Lower leg skin (tissue), 4 donors: ENCODE results near the gene CCDC175. TPM values are rescaled to one million over a fixed set of nuclear protein-coding genes. Genes with fewer than 3 reads are reported as not detected.

Experiments used
- DNase-seq, 2 donors: peaks; one replicate each; pipeline ENCODE4 v3.0.0-alpha.2; 2019; ENCODE audit warnings: low spot score in 2 of 2
- H3K4me3 ChIP-seq: fragments of 200-600 bp; sonication (generic); 2 replicates; pipeline ENCODE4 v1.5.1; 2017; ENCODE audit warnings: mild to moderate bottlenecking, low read depth; ENCODE audit not compliant: poor library complexity, severe bottlenecking
- CTCF ChIP-seq, 3 donors: fragments of 450-650 bp; IDR thresholded peaks; one replicate each; pipeline ENCODE4 v1.5.1; 2016; ENCODE audit warnings: antibody characterized with exemption in 3 of 3, mild to moderate bottlenecking in 3 of 3, moderate library complexity in 2 of 3
- POLR2A ChIP-seq, 2 donors: fragments of 450-650 bp; IDR thresholded peaks; one replicate each; pipeline ENCODE4 v1.6.1; 2016 to 2017; ENCODE audit warnings: antibody characterized with exemption in 2 of 2, mild to moderate bottlenecking in 1 of 2, moderate library complexity in 1 of 2
- WGBS, 2 donors: methylation state at CpG; one replicate each; pipeline ENCODE4 v1.1.5; 2018; 5-methylcytosine and 5-hydroxymethylcytosine counted together
- intact Hi-C: fragments of 100-400 bp; cut with DNase I; formaldehyde crosslinking; loops from one replicate; pipeline ENCODE4 v1.15.0; 2023; ENCODE audit warnings: low total_unique reads
- total RNA-seq, 4 donors: library from RNA; depleted of rRNA; stranded (reverse); fragments of >200 nt; gene quantifications; one replicate each; pipeline ENCODE4 v1.1.0, GENCODE V29; 2016

CCDC175 gene
- total RNA-seq, 4 donors from 2014 or later = not detected

- TF ChIP-seq POLR2A (IDR thresholded peaks at IDR 0.05) (no peak), CTCF (IDR thresholded peaks at IDR 0.05) (no peak)
- intact Hi-C loops = no loop called here
- H3K4me3 ChIP-seq = no peak overlapping the region
- DNase-seq = no peak
- WGBS, 2 donors = 74 to 94% methylated on average over 1 of the region's 1 CpG
Observed at GRCh38 chr14:59565087-59565486, 11.5 kb downstream of the CCDC175 start.

GRCh38 chr14:59564366-59564765 is 12.2 kb downstream of the CCDC175 start:
- intact Hi-C loops = no loop called here

GRCh38 chr14:59547310-59547709 is 29.3 kb downstream of the CCDC175 start:
- 67 to 74% methylated on average over 2 of the region's 2 CpGs for WGBS, 2 donors
- TF ChIP-seq POLR2A (IDR thresholded peaks at IDR 0.05) (no peak), CTCF (IDR thresholded peaks at IDR 0.05) (no peak)
- no peak for DNase-seq
- intact Hi-C loops = no loop called here
- no peak overlapping the region for H3K4me3 ChIP-seq

More at GRCh38 chr14:59564366-59564765, 12.2 kb downstream of the CCDC175 start:
- TF ChIP-seq POLR2A (IDR thresholded peaks at IDR 0.05) (no peak), CTCF (IDR thresholded peaks at IDR 0.05) (no peak)
- H3K4me3 ChIP-seq = no peak overlapping the region
- WGBS, 2 donors = 29 to 47% methylated on average over 2 of the region's 2 CpGs
- DNase-seq = no peak

GRCh38 chr14:59543873-59544272 is 32.7 kb downstream of the CCDC175 start:
- 68 to 71% methylated on average over 7 of the region's 7 CpGs for WGBS, 2 donors
- H3K4me3 ChIP-seq = no peak overlapping the region
- intact Hi-C loops = no loop called here
- TF ChIP-seq POLR2A (IDR thresholded peaks at IDR 0.05) (no peak), CTCF (IDR thresholded peaks at IDR 0.05) (no peak)
- DNase-seq = no peak

GRCh38 chr14:59541731-59542130 is 34.9 kb downstream of the CCDC175 start:
- TF ChIP-seq CTCF (IDR thresholded peaks at IDR 0.05) (no peak), POLR2A (IDR thresholded peaks at IDR 0.05) (no peak)
- WGBS, 2 donors = 54 to 72% methylated on average over 2 of the region's 2 CpGs
- no peak for DNase-seq
- intact Hi-C loops = no loop called here
- no peak overlapping the region for H3K4me3 ChIP-seq

- TF ChIP-seq CTCF (IDR thresholded peaks at IDR 0.05) = no peak
- no peak for TF ChIP-seq POLR2A (IDR thresholded peaks at IDR 0.05)
- 42 to 57% methylated on average over 1 of the region's 1 CpG for WGBS, 2 donors
- DNase-seq = no peak
- intact Hi-C loops = no loop called here
- H3K4me3 ChIP-seq = no peak overlapping the region
Observed at GRCh38 chr14:59540852-59541251, 35.8 kb downstream of the CCDC175 start.
